Smooth muscle cell (in vitro differentiated cells): ENCODE data around the gene TMEM54. TPM values are rescaled to one million over a fixed set of nuclear protein-coding genes. Genes with fewer than 3 reads are reported as not detected.

Experiments
- DNase-seq: peaks from one replicate; lab custom pipeline; 2025; ENCODE audit not compliant: unreplicated experiment; lab: John Stamatoyannopoulos, UW
- H2AFZ ChIP-seq: fragments of 200-600 bp; sonication (generic); 2 replicates; pipeline ENCODE4 v1.6.0; 2016; ENCODE audit warnings: antibody characterized with exemption, low read depth, mild to moderate bottlenecking
- H3F3A ChIP-seq: fragments of 200-600 bp; sonication (generic); 2 replicates; pipeline ENCODE4 v1.6.0; 2017; ENCODE audit warnings: antibody characterized with exemption, low read depth
- H3K27ac ChIP-seq: fragments of 200-600 bp; sonication (generic); 2 replicates; pipeline ENCODE4 v1.5.1; 2016; ENCODE audit warnings: low read depth, mild to moderate bottlenecking
- H3K27me3 ChIP-seq: fragments of 200-600 bp; sonication (generic); 2 replicates; pipeline ENCODE4 v1.6.1; 2016; ENCODE audit warnings: low read depth, mild to moderate bottlenecking
- H3K36me3 ChIP-seq: fragments of 200-600 bp; sonication (generic); 2 replicates; pipeline ENCODE4 v1.5.1; 2016; ENCODE audit warnings: low read depth
- H3K4me1 ChIP-seq: fragments of 200-600 bp; sonication (generic); 2 replicates; pipeline ENCODE4 v1.5.1; 2016; ENCODE audit warnings: low read depth
- H3K4me2 ChIP-seq: fragments of 200-600 bp; sonication (generic); 2 replicates; pipeline ENCODE4 v1.6.0; 2016; ENCODE audit warnings: mild to moderate bottlenecking
- H3K4me3 ChIP-seq: fragments of 200-600 bp; sonication (generic); 2 replicates; pipeline ENCODE4 v1.5.1; 2016; ENCODE audit warnings: mild to moderate bottlenecking
- H3K79me2 ChIP-seq: fragments of 200-600 bp; sonication (generic); 2 replicates; pipeline ENCODE4 v1.6.0; 2016; ENCODE audit warnings: low read depth, mild to moderate bottlenecking
- H3K9ac ChIP-seq: fragments of 200-600 bp; sonication (generic); 2 replicates; pipeline ENCODE4 v1.6.0; 2016; ENCODE audit warnings: low read depth
- H3K9me3 ChIP-seq: fragments of 200-600 bp; sonication (generic); replicated peaks from 2 replicates; pipeline ENCODE4 v1.5.1; 2016; ENCODE audit warnings: low read depth
- H4K20me1 ChIP-seq: fragments of 200-600 bp; sonication (generic); 2 replicates; pipeline ENCODE4 v1.6.0; 2016; ENCODE audit warnings: low read depth
- WGBS: methylation state at CpG from one replicate; pipeline ENCODE4 v1.1.7; 2016; ENCODE audit warnings: low lambda C conversion rate; 5-methylcytosine and 5-hydroxymethylcytosine counted together
- polyA plus RNA-seq: library from polyadenylated mRNA; unstranded; fragments of >200 nt; fragmentation: Nextera tagmentation; extraction: Ambion mirVana; gene quantifications from 2 replicates; pipeline ENCODE4 v1.2.1, GENCODE V29; 2016
- total RNA-seq: library from RNA; depleted of rRNA; stranded (reverse); fragments of >200 nt; gene quantifications from 2 replicates; pipeline ENCODE4 v1.2.3, GENCODE V29; 2014
- TF ChIP-seq, protein P1 (sequence below): fragments of 200-600 bp; sonication (generic); IDR thresholded peaks from 2 replicates; pipeline ENCODE4 v1.5.1; 2017; ENCODE audit warnings: borderline replicate concordance, mild to moderate bottlenecking, antibody characterized with exemption; ENCODE audit not compliant: insufficient read depth, poor library complexity, severe bottlenecking

TMEM54 gene
- total and polyA plus RNA-seq, 2 experiments from 2014 or later = 59.0 to 84.1 TPM

GRCh38 chr1:32899586-32900296, 1.4 kb downstream of the TMEM54 start:
- H3K4me2 ChIP-seq = no peak overlapping the region
- no peaks in the 10 kb centered on the region for H3K79me2 ChIP-seq
- no peak overlapping the region for H3K27ac ChIP-seq
- no peak for DNase-seq
- H3K9me3 ChIP-seq = no peaks in the 10 kb centered on the region
- H3F3A ChIP-seq = peaks cover 6% of the 10 kb centered on the region
- H2AFZ ChIP-seq = no peak overlapping the region
- H4K20me1 ChIP-seq = no peaks in the 10 kb centered on the region
- 91% methylated on average over 7 of the region's 7 CpGs for WGBS
- H3K4me3 ChIP-seq = no peak overlapping the region
- TF ChIP-seq, protein P1, sequence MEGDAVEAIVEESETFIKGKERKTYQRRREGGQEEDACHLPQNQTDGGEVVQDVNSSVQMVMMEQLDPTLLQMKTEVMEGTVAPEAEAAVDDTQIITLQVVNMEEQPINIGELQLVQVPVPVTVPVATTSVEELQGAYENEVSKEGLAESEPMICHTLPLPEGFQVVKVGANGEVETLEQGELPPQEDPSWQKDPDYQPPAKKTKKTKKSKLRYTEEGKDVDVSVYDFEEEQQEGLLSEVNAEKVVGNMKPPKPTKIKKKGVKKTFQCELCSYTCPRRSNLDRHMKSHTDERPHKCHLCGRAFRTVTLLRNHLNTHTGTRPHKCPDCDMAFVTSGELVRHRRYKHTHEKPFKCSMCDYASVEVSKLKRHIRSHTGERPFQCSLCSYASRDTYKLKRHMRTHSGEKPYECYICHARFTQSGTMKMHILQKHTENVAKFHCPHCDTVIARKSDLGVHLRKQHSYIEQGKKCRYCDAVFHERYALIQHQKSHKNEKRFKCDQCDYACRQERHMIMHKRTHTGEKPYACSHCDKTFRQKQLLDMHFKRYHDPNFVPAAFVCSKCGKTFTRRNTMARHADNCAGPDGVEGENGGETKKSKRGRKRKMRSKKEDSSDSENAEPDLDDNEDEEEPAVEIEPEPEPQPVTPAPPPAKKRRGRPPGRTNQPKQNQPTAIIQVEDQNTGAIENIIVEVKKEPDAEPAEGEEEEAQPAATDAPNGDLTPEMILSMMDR = no peak
- H3K27me3 ChIP-seq = no peaks in the 10 kb centered on the region
- no peak overlapping the region for H3K9ac ChIP-seq
- no peaks in the 10 kb centered on the region for H3K36me3 ChIP-seq
- H3K4me1 ChIP-seq = peaks cover 5% of the 10 kb centered on the region

- WGBS = 93% methylated on average over 3 of the region's 3 CpGs
These were observed 2.2 kb downstream of the TMEM54 start for GRCh38 chr1:32898958-32899357.

GRCh38 chr1:32898056-32898455, 3.1 kb downstream of the TMEM54 start:
- no peaks in the 10 kb centered on the region for H3K9me3 ChIP-seq
- H3K27ac ChIP-seq = no peak overlapping the region
- H3K4me3 ChIP-seq = no peak overlapping the region
- no peak overlapping the region for H3K4me2 ChIP-seq
- no peak overlapping the region for H3K9ac ChIP-seq
- 90% methylated on average over 9 of the region's 9 CpGs for WGBS
- no peaks in the 10 kb centered on the region for H3K27me3 ChIP-seq
- TF ChIP-seq, protein P1 = no peak
- peaks cover 5% of the 10 kb centered on the region for H3K4me1 ChIP-seq
- H4K20me1 ChIP-seq = no peaks in the 10 kb centered on the region
- no peaks in the 10 kb centered on the region for H3K36me3 ChIP-seq
- no peak for DNase-seq
- no peaks in the 10 kb centered on the region for H3K79me2 ChIP-seq
- peaks cover 6% of the 10 kb centered on the region for H3F3A ChIP-seq
- H2AFZ ChIP-seq = no peak overlapping the region

More at GRCh38 chr1:32898958-32899357, 2.2 kb downstream of the TMEM54 start:
- Histone ChIP-seq H2AFZ (no peak overlapping the region), H3K9me3 (no peaks in the 10 kb centered on the region), H3K27me3 (no peaks in the 10 kb centered on the region), H3K27ac (no peak overlapping the region), H3F3A (peaks cover 6% of the 10 kb centered on the region), H3K36me3 (no peaks in the 10 kb centered on the region), H3K4me1 (peaks cover 5% of the 10 kb centered on the region), H3K79me2 (no peaks in the 10 kb centered on the region), H4K20me1 (no peaks in the 10 kb centered on the region), H3K4me3 (no peak overlapping the region), H3K4me2 (no peak overlapping the region), H3K9ac (no peak overlapping the region)
- TF ChIP-seq, protein P1 = no peak
- no peak for DNase-seq
